HG02763 (cell line): Measurements from ENCODE around the gene B4GALT5.

Experiments
- ATAC-seq: cut with Tn5 transposase; IDR thresholded peaks from one replicate; pipeline ENCODE4 v1.9.1; 2021; ENCODE audit warnings: mild to moderate bottlenecking, moderate library complexity; ENCODE audit not compliant: unreplicated experiment

The B4GALT5 gene

DNA sequence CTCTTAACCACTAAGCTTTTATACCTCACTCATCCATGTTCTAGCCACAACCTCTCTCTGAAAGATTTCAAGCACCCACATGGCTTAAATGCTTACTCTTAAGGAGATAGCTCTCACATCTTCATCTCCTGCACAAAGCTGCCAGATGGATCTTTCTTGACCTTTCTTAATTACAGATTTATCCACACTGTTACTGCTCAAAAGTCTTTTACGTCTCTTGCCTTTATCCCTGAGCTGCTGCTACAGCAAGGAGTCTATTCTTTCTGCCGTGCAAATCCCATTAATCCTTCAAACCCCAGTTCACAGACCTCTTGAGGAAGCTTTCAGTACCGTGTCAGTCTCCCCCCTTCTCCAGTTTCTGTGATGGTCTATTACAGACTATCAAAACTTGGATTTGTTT is 54.6 kb downstream of the B4GALT5 start:
- ATAC-seq, result no peak

DNA sequence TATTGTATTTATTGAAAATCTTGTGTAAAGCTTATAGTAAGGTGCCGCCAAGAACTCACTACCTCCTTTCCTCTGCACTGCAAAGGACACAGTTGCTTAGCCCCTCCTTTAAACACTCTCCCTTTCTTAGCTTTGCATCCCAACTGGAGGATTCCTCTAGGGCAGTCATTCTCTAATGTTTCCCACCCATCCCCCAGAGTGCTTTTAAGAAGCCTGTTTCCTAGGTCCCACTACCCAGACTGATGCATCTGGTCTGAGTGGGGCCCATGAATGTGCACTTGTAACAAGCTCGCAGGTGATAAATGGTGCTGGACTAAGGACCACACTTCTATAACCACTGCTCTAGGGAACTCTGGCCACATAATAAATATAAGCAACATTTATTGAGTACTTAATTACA is 55.2 kb downstream of the B4GALT5 start:
- ATAC-seq, result no peak

DNA sequence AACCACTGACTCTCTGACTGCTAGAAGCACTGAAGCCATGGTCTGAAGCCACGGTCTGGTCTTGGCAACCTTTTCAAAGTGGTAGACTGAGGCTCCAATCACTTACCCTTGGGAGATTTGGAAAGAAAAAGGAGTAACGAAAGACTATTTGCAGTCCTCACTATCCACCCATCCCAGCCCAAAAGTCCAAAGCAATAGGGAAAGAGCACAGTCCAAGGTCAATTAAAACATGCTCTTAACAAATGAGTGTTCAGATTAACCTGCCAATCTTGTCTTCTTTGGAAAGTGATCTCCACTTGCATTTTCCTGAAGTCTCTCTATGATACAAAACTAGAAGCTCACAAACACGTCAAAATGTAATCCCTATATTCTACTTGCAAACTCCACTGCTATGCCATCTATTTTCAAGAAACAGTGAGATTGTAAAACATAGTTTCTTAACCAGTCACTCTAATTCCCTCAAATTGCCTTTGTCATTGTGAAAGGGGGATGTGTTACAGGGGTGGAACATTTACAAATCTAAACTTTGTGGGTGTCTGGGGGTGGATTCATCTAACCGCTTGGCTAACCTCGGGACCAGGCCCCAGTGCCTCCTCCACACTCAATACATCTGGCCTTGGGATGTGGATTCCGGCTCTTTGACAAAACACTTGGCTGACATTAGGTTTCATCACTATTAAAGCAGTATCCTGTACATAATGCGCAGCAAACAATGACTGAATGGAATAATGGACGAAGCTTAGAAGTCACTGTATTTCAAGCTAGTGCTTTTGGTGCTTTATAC is 56.4 kb downstream of the B4GALT5 start:
- no peak for ATAC-seq

DNA sequence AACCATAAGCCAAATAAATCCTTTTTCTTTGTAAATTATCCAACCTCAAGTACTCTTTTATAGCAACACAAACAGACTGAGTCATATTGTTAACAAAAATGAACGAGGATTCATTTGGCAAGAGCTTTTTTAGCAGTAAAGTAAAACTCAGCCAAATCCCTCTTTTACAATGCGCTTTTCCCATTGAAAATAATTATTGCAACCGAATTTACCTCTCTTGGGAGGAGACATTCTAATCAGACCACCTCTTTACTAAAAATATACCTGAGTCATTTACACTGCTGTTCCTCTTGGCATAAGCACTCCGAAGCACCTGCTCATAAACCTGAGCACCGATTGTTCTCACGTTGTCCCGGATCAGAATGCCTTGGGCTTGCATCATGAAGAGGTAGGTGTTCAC is 57.4 kb downstream of the B4GALT5 start:
- ATAC-seq, result no peak

DNA sequence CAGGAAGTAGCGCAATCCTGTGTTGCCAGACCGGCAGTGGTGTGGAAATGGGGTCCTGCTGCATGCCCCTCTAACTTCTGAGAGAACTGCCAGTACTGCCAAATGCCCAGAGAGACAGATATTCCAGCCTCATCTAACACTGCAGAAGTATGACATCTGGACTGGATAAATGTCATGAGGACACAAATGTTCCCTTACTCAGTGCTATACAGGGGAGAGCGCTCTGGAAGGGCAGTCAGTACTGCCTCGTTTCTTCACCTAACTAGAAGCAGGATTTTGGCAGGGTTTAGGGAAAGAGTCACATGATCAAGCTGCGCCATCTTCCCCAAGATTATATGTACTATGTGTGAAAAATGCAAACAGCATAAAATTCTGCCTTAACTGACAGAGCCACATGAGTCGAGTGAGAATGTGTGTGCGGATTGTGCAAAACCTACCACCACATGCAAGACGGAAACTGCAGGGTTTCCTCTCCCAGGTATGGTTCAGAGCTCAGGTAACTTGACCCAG is 59.7 kb downstream of the B4GALT5 start:
- ATAC-seq, result no peak

DNA sequence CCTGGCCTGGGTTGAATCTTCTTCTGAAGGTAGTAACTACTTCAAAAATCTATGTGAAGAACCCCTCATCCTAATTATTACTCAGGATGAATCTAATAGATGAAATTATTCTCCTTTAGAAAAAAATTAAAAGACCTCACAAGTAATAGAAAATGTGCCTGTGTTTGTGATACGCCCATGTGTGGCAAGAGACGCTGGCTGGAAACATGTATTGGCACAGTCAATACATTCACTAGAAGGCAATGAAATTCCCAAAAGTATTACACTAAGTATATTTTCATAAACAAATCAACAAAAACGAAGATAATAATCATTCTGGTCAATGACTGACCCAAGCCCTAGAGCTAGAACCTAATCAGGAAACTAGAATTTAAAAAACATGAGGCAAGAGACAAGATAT is 64.0 kb downstream of the B4GALT5 start:
- ATAC-seq, result no peak

DNA sequence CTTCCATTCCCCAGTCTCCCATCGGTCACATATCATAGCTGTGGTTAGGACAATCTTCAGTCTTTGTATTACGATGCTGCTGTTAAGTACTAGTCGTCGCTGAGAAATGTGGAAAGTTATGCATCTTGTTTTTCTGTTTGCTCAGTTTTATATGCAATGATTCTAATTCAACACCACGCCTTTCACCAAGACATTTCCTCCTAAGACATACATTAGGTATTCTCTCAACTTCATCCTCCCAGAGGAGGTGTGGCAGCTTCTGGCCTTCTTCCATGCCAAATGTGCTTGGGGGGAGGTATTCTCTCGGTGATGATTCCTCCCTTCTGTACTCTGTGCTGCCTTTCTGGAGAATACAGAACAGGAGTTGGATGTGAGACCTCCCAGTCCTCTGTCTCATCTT is 66.1 kb downstream of the B4GALT5 start:
- no peak for ATAC-seq

DNA sequence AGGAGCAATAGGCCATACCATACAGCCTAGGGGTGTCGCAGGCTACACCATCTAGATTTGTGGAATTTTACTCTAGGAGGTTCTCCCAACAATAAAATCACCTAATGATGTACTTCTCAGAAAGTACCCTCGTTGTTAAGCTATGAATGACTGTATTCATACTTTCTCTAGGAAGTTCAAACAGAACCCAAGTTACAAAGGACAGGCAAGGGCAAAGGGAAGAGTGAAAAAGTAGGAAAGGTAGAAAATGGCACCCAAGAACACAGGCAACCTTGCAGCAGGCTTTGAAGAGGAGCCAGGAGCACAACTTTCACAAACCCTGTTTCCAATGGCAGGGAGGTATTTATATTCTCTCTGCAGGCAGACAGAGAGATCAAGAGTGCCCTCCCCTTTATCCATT is 67.2 kb downstream of the B4GALT5 start:
- ATAC-seq, result no peak

DNA sequence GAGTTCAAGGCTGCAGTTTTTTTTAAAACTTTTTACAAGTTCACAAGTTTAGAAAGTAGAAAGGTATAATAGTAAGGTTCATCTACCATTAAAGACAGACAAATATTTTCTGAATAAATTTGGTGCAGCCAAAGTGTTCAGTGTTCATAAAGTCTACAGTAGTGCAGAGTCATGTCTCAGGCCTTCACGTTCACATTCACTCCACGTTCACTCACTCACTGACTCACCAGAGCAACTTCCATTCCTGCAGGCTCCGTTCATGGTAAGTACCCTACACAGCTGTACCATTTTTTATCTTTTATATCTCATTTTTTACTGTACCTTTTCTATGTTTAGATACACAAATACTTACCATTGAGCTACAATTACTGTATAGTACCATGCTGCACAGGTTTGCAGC is 67.6 kb downstream of the B4GALT5 start:
- ATAC-seq, result no peak

DNA sequence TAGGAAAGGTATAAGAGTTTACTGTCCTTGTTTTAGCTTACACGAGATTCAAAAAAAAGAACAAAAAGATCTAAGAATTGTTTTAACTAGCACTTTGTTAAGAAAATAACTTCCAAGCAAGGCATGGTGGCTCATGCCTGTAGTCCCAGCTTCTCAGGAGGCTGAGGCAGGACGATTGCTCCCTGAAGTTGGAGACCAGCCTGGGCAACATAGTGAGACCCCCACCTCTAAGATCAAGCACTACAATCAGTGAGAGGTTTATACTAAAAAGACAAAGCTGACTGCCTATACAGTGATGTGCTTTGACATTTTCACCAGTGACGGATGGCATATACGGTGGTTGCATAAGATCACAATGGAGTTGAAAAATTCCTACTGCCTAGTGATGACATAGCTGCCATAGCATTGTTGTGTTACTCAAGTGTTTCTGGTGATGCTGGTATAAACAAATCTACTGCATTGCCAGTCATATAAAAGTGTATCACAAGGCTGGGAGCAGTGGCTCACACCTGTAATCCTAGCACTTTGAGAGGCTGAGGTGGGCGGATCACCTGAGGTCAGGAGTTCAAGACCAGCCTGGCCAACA is 68.6 kb downstream of the B4GALT5 start:
- ATAC-seq, result no peak

DNA sequence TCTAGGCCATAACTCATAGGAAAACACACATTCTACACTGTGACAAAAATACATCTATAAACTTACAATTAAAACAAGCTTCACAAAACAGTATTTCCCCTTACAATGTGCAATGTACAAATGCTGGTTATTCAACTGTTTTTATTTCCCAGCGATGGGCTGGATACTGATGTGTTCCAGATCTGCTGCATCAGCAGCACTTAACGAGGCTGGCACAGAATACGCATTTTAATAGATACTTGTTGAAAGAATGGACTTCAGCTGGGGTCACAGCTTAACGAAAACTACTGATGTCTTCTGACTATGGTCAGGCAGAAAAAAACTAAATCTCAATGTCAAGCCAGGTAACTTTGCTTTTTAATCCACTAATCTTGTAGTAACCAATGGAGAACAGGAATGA is 70.9 kb downstream of the B4GALT5 start:
- ATAC-seq, result no peak

DNA sequence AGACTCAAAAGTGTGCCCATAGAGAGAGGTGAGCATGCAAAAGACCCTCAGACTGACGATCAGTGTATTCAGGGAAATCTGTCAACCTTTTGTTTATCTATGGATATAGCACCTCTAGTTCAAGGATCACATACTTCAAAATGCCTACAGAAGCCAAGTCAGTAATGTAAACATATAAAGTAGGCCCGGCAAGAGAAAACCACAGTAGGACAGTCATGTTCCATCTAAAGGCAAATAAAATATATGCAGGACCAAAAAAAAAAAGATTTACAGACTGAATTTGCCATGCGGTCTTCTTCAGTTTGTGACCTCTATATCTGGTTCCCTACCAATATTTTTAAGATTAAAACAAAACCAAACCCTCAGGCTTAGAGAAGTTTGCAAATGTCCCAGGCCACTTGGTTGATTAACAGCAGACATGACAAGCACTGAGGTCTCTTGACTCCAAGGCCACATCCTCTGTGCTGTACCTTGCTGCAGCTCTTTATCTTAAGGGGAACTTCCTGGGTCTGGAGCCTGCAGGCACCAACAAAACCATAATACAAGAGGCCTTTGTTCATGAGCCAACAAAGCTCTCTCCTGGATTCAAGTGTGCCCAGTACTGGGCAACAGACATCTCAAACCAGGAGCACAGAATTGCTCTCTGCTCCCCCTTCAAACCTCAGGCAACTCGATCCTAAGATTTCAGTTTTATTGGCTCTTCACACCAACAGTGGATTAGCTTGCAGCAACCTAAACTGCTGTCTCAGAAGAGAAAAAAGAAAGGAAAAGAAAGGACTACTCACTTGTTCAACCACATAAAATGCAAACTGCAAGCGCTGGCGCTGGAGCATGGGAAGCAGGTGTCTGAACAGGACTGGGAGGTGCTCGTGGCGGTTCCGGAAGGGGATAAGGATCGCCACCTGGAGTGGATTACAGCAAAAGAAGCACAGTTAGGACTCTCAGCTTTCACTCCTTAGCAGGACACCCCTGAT is 71.7 kb downstream of the B4GALT5 start:
- no peak for ATAC-seq

DNA sequence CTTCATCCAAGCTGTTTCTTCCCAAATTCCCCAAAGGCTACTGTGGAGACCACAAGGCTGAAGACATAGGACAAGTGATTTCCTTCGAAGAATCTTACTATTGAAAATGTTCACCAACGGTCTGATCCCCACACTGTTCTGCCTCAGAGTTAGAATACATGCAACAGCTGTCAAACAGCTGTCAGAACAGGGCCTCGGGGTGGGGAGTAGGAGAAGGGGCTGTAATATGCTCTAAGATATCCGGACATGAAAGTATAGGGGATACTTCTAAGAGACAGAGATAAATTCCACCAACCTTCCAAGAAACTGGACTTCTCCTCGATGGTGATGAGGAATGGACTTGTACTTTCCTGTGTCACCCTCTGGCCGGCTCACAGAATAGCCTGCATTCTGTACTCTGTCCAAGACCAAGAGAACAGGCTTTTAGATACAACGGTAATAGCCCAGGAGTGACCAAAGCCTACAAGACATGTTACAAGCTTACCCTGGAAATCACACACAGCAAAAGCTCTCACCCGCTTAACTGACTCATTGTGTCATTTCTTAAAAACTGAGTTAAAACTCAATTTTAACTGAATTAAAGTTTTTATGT is 76.5 kb downstream of the B4GALT5 start:
- no peak for ATAC-seq

DNA sequence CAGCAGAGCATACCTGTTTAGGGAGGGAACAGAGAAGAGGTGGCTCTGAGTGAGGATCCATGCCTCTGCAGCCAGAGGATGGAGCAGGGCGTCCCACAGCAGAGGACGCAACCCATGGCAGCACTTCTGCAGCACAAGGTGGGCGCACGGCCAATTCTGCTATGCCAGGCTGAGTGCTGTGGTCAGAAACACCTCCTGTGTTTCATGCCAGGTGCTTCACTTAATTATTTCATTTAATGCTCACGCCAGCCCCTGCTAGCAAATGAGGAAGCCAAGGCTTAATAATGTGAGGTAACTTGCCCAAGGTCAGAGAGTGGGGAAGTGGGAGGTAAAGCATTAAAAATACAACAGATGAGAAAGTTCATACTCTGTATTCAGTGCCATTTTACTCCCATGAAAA is 77.2 kb downstream of the B4GALT5 start:
- no peak for ATAC-seq

DNA sequence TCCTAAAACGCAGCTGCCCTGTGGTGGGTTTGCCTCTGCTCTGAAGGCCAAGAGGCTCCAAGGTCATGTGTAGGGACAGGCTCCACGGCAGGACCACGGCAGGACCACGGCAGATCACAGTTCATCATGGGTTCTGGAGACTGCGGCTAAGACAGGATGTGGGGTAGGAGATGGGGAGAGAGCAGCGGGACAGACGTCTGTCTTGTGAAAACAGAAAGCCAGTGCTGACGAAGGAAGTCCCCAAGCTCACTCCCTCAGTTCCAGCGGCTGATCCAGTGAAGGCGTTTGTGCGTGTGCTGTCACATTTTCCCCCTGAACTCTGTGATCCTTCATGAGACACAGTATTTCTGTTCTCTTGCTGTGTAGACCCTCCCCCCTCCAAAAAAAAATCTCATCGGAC is 77.8 kb downstream of the B4GALT5 start:
- no peak for ATAC-seq

DNA sequence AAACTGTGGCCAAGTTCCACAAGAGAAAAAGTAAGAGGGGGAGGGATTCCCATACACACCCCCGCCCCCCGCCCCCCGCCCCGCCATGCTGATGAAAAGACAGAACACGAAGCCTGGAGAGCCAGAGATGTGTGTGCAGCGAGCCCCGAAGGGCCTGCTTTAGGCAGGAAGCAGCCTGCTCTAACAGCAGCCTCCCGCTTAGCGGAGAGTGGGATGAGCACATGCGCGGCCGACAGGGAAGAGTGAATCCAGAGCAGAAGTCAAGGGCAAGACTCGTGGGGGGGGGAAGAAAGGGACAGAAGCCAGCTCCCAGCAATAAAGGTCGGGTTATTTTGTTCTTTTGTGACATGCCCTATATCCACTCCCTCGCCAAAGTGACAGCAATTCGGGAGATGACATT is 78.5 kb downstream of the B4GALT5 start:
- no peak for ATAC-seq

DNA sequence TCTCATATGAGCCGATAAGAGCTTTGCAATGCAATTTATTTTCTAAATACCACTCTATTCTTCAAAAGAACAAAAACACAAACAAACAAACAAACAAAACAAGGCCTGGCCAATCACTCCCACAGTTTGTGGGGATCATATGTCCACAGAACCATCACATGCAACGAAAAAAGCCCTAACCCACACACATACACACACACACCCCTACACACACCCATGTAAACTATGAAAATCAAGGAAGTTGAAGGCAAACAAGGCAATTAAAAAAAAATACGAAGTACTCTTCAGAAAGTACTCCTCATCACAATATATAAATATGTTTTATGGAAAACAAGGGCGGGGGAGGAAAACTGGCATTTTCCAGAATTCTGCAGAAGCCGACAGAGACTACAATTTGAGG is 79.6 kb downstream of the B4GALT5 start:
- no peak for ATAC-seq

DNA sequence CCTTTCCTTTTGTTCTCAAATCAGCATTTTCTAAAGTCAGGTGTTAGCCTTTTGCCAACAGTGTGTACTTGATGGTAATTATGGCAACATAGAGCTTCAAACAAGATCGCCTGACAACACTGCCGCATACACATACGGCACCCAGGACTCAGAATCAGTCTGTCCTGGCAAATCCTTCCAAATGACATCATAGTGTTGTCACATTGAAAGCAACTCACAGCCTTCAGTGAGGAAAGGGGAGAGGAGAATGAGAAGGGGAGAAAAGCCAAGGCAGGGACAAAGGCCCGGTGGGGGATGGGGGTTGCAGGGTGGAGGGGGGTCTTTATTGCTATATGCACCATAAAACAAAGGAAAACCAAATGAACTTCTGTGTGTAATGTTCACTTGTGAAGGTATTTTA is 80.0 kb downstream of the B4GALT5 start:
- ATAC-seq, result no peak

DNA sequence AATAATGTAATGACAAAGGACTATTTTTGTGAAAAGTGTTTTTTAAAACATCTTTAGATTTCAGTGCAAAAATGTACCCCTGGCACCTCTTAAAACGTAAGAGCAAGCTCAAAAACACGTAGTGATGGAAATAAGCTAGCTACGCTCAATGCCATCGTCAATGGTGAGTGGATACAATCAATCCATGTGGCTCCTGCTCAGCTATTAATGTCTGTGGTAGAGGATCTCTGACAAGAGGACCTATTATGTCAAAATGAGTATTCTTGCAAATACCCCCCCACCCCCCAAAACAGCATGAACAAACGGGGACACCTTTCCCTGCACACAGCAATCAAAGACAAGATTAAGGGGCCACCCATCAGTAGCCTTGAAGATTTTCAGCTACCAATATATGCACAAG is 80.7 kb downstream of the B4GALT5 start:
- ATAC-seq, result no peak

DNA sequence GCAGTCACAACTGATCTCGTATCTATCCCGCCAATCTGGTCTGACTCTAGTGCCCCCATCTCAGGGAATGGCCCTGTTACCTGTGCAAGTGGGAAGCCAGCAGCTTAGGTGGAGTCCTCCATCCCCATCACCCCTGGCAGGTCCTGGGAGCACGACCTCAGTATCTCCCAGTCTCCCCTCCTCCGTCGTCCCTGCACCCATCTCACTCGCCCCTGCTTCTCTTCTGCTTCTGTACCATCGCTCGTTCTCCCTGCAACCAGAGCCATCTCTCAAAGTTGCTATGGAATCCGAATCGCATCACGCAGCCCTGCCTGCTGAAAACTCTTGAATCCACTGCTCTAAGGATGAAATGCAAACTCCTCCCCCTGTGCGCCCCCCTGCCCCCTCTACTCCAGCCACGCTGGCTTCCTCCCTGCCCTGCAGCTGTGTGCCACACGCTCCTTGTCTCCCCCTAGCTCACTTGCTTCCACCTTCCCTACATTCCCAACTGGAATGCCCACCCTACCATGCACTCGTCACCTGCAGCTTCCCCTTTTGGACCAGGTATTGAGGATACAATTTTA is 81.7 kb downstream of the B4GALT5 start:
- no peak for ATAC-seq
